Astrocyte (in vitro differentiated cells and primary cell): ENCODE measurements around the gene SLC9A9. TPM values are rescaled to one million over a fixed set of nuclear protein-coding genes. Genes with fewer than 3 reads are reported as not detected.
A peak's percentile ranks its signal among the peaks of the same experiment; 100 is the strongest.

Experiments
- DNase-seq: peaks from one replicate; pipeline ENCODE4 v3.0.0-alpha.2; 2010; ENCODE audit warnings: low read depth
- FAIRE-seq: peaks from 2 replicates; lab custom pipeline; 2011; peaks lifted over from hg19 to GRCh38; lab: Jason Lieb, UNC
- H2AFZ ChIP-seq: 2 replicates; pipeline ENCODE4 v1.6.0; 2012; ENCODE audit warnings: low read depth, low read length, inconsistent platforms
- H3K27ac ChIP-seq: 2 replicates; pipeline ENCODE4 v1.5.1; 2011; ENCODE audit warnings: low read depth, low read length, inconsistent platforms
- H3K27me3 ChIP-seq: 2 replicates; pipeline ENCODE4 v1.6.0; 2011; ENCODE audit warnings: low read length, inconsistent platforms; ENCODE audit not compliant: insufficient read depth
- H3K36me3 ChIP-seq: 2 replicates; pipeline ENCODE4 v1.5.1; 2011; ENCODE audit warnings: low read length, inconsistent platforms; ENCODE audit not compliant: insufficient read depth
- H3K4me1 ChIP-seq: 2 replicates; pipeline ENCODE4 v1.5.1; 2011; ENCODE audit warnings: low read length, inconsistent platforms; ENCODE audit not compliant: insufficient read depth
- H3K4me2 ChIP-seq: 2 replicates; pipeline ENCODE4 v1.6.0; 2012; ENCODE audit warnings: low read length, inconsistent platforms
- H3K4me3 ChIP-seq: 2 replicates; pipeline ENCODE4 v1.5.1; 2011; ENCODE audit warnings: low read depth, mild to moderate bottlenecking, low read length, inconsistent platforms; ENCODE audit not compliant: insufficient read depth
- H3K79me2 ChIP-seq: 2 replicates; pipeline ENCODE4 v1.6.0; 2012; ENCODE audit warnings: mild to moderate bottlenecking, low read length, inconsistent platforms; ENCODE audit not compliant: insufficient read depth
- H3K9ac ChIP-seq: 2 replicates; pipeline ENCODE4 v1.6.0; 2012; ENCODE audit warnings: mild to moderate bottlenecking, low read length, inconsistent platforms
- H3K9me3 ChIP-seq: 2 replicates; pipeline ENCODE4 v1.5.1; 2012; ENCODE audit warnings: low read depth, mild to moderate bottlenecking, low read length, inconsistent platforms; ENCODE audit not compliant: insufficient read depth
- H4K20me1 ChIP-seq: 2 replicates; pipeline ENCODE4 v1.6.0; 2012; ENCODE audit warnings: low read length, inconsistent platforms; ENCODE audit not compliant: insufficient read depth
- H3K27ac Mint-ChIP-seq: one replicate; pipeline ENCODE4 v1.8.0; 2021; ENCODE audit warnings: mild to moderate bottlenecking, mixed read lengths; ENCODE audit not compliant: unreplicated experiment
- H3K27me3 Mint-ChIP-seq: one replicate; pipeline ENCODE4 v1.8.0; 2021; ENCODE audit warnings: low read depth, mixed read lengths; ENCODE audit not compliant: unreplicated experiment
- H3K36me3 Mint-ChIP-seq: one replicate; pipeline ENCODE4 v1.8.0; 2021; ENCODE audit warnings: low read depth, mixed read lengths; ENCODE audit not compliant: unreplicated experiment
- H3K4me1 Mint-ChIP-seq: one replicate; pipeline ENCODE4 v1.8.0; 2021; ENCODE audit warnings: low read depth, mixed read lengths; ENCODE audit not compliant: unreplicated experiment
- H3K4me3 Mint-ChIP-seq: one replicate; pipeline ENCODE4 v1.8.0; 2021; ENCODE audit warnings: mild to moderate bottlenecking, moderate library complexity, mixed read lengths; ENCODE audit not compliant: unreplicated experiment
- H3K9me3 Mint-ChIP-seq: one replicate; pipeline ENCODE4 v1.8.0; 2021; ENCODE audit warnings: mild to moderate bottlenecking, mixed read lengths; ENCODE audit not compliant: unreplicated experiment
- CTCF ChIP-seq: IDR thresholded peaks from 2 replicates; pipeline ENCODE4 v1.5.1; 2011; ENCODE audit warnings: low read depth, mild to moderate bottlenecking, inconsistent platforms, low read length, moderate library complexity; ENCODE audit not compliant: insufficient read depth
- EZH2 ChIP-seq: IDR thresholded peaks from 2 replicates; pipeline ENCODE4 v1.6.1; 2012; ENCODE audit warnings: mild to moderate bottlenecking, low read length, inconsistent platforms; ENCODE audit not compliant: insufficient read depth
- total RNA-seq: library from RNA; stranded (reverse); gene quantifications from 2 replicates; pipeline ENCODE4 v1.2.1, GENCODE V29; 2021

SLC9A9 gene
- total RNA-seq, 1 donor from 2014 or later: 1.5 TPM

GRCh38 chr3:143716731-143717130, 131.5 kb downstream of the SLC9A9 start:
- Mint-ChIP-seq H3K27ac (no peak overlapping the region), H3K36me3 (no peaks in the 10 kb centered on the region), H3K4me1 (peaks cover 3% of the 10 kb centered on the region), H3K4me3 (no peak overlapping the region), H3K27me3 (peaks cover 3% of the 10 kb centered on the region), H3K9me3 (no peaks in the 10 kb centered on the region)
- H3K9ac ChIP-seq: no peak overlapping the region
- H3K36me3 ChIP-seq: no peaks in the 10 kb centered on the region
- no peak for TF ChIP-seq EZH2
- TF ChIP-seq CTCF: no peak
- H3K79me2 ChIP-seq: no peaks in the 10 kb centered on the region
- H3K9me3 ChIP-seq: no peaks in the 10 kb centered on the region
- H3K27me3 ChIP-seq: no peaks in the 10 kb centered on the region
- H3K4me1 ChIP-seq: no peaks in the 10 kb centered on the region
- DNase-seq (no peak), FAIRE-seq (no peak)
- H2AFZ ChIP-seq: no peak overlapping the region
- no peak overlapping the region for H3K4me3 ChIP-seq
- H4K20me1 ChIP-seq: no peaks in the 10 kb centered on the region
- no peak overlapping the region for H3K27ac ChIP-seq
- no peak overlapping the region for H3K4me2 ChIP-seq

GRCh38 chr3:143712522-143712921, 135.7 kb downstream of the SLC9A9 start:
- H3K4me3 Mint-ChIP-seq: no peak overlapping the region
- Histone ChIP-seq H2AFZ (no peak overlapping the region), H3K27ac (no peak overlapping the region), H3K79me2 (no peaks in the 10 kb centered on the region), H4K20me1 (no peaks in the 10 kb centered on the region), H3K27me3 (no peaks in the 10 kb centered on the region), H3K36me3 (no peaks in the 10 kb centered on the region), H3K9me3 (no peaks in the 10 kb centered on the region), H3K4me3 (no peak overlapping the region), H3K9ac (no peak overlapping the region), H3K4me1 (no peaks in the 10 kb centered on the region), H3K4me2 (no peak overlapping the region)
- peaks cover 3% of the 10 kb centered on the region for H3K27me3 Mint-ChIP-seq
- no peak for FAIRE-seq
- no peaks in the 10 kb centered on the region for H3K36me3 Mint-ChIP-seq
- no peak for TF ChIP-seq CTCF
- no peak for TF ChIP-seq EZH2
- no peaks in the 10 kb centered on the region for H3K9me3 Mint-ChIP-seq
- peaks cover 3% of the 10 kb centered on the region for H3K4me1 Mint-ChIP-seq
- H3K27ac Mint-ChIP-seq: no peak overlapping the region
- no peak for DNase-seq

- H3K36me3 Mint-ChIP-seq: no peaks in the 10 kb centered on the region
- no peak for TF ChIP-seq EZH2
- no peak for TF ChIP-seq CTCF
- H3K27me3 Mint-ChIP-seq: no peaks in the 10 kb centered on the region
- Histone ChIP-seq H3K4me3 (no peak overlapping the region), H3K9me3 (no peaks in the 10 kb centered on the region), H3K4me1 (no peaks in the 10 kb centered on the region), H3K27me3 (no peaks in the 10 kb centered on the region), H4K20me1 (no peaks in the 10 kb centered on the region), H3K27ac (no peak overlapping the region), H3K79me2 (no peaks in the 10 kb centered on the region), H3K4me2 (no peak overlapping the region), H3K9ac (no peak overlapping the region), H2AFZ (no peak overlapping the region), H3K36me3 (no peaks in the 10 kb centered on the region)
- H3K9me3 Mint-ChIP-seq: no peaks in the 10 kb centered on the region
- FAIRE-seq (no peak), DNase-seq (peak; percentile 23)
- H3K27ac Mint-ChIP-seq: no peak overlapping the region
- no peak overlapping the region for H3K4me3 Mint-ChIP-seq
- H3K4me1 Mint-ChIP-seq: no peaks in the 10 kb centered on the region
Measured at GRCh38 chr3:143707848-143708247, 140.4 kb downstream of the SLC9A9 start.
